GM10847 (cell line): ENCODE data around the gene ANO7.

Source experiments
- POLR2A ChIP-seq: IDR thresholded peaks from 2 replicates; pipeline ENCODE4 v1.6.1; 2011; ENCODE audit not compliant: insufficient read length; ENCODE audit errors: extremely low read depth

Gene ANO7

GRCh38 chr2:241225983-241226382 is 37.5 kb downstream of the ANO7 start:
- TF ChIP-seq POLR2A: no peak

- no peak for TF ChIP-seq POLR2A
Observed at GRCh38 chr2:241226723-241227572, 38.5 kb downstream of the ANO7 start.

- no peak for TF ChIP-seq POLR2A
Observed at GRCh38 chr2:241227594-241227993, 39.1 kb downstream of the ANO7 start.

DNA sequence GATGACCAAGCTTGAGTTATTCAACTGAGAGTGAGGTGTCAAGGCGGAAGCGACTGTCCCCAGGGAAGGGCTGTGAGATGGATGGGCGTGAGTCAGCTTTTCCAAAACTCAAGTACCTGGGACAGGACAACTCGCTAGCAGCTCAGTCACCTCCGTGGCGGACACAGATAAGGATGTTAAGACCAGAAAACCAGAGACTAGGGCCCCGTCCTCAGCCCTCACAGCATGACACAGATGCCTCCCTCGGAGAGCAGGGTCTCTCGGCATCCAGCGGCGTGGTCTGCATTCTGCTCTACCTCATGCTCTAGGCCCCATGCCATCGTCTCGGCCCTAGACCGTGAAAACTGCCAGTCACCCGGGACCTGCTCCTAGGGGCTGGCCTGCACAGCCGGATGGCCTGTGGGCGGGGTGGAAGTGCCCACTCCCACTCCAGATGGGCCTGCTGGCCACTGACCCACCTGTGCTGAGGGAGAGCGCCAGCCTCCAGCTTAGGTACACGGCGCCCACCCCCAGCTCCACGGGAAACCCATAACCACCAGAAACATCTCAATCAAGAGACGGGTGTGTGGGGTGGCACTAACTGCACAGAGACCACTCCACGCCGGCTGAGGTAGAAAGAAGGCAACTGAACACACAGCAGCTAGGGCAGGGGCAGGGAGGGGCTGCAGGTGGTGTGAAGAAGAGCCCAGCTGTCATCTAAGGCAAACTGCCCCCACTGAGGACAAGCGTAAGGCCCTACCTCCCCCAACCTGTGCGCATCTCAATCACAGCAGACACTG is 39.8 kb downstream of the ANO7 start:
- TF ChIP-seq POLR2A: no peak

DNA sequence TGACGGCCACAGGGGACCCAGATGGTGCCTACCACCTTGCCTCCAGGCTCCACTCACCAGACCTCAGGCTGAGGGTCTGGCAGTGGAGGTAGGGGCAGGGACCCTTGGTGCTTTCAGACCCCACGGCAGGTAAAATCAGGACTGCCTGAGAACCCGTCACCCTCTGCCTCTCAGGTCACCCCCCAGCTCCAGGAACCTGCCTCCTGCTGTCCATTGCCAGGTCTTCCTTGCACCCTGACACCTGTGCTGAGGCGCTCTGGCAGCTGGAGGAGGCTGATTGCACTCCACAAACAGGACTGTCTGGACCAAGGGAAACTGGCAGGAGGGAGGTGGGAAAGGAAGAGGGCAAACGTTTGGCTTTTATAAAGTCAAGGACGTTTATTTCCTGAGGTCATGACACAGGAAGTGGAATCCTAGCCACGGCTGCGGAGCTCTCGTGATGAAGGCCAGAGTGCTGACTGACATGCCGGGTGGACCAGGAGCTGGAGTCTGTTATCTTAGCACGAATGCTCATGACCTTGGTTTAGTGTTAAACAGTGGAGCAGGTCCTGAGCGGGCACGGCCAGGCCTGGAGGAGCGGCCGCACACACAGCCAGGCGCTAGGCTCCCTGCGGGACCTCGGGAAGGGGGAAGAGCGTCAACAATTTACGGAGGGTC is 40.5 kb downstream of the ANO7 start:
- no peak for TF ChIP-seq POLR2A

GRCh38 chr2:241229563-241230401 is 41.3 kb downstream of the ANO7 start:
- TF ChIP-seq POLR2A: no peak

DNA sequence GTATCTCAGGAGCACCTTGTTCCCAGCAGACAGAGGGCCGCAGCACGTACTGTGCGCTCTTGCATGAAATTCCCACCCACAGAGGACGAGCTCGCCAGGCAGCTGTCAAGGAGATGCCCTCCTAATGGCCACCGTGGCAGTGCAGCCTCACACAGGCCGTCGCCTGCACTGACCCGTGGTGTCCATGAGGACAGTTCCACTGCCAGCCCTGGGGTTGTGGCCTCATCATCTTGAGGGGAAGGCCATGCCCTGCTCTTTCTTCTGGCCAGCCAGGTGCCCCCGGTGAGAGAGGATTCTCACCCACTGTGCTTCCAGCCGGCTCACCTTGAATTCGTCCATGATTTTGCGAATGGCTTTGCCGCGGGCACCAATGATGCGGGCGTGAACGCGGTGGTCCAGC is 42.0 kb downstream of the ANO7 start:
- no peak for TF ChIP-seq POLR2A

DNA sequence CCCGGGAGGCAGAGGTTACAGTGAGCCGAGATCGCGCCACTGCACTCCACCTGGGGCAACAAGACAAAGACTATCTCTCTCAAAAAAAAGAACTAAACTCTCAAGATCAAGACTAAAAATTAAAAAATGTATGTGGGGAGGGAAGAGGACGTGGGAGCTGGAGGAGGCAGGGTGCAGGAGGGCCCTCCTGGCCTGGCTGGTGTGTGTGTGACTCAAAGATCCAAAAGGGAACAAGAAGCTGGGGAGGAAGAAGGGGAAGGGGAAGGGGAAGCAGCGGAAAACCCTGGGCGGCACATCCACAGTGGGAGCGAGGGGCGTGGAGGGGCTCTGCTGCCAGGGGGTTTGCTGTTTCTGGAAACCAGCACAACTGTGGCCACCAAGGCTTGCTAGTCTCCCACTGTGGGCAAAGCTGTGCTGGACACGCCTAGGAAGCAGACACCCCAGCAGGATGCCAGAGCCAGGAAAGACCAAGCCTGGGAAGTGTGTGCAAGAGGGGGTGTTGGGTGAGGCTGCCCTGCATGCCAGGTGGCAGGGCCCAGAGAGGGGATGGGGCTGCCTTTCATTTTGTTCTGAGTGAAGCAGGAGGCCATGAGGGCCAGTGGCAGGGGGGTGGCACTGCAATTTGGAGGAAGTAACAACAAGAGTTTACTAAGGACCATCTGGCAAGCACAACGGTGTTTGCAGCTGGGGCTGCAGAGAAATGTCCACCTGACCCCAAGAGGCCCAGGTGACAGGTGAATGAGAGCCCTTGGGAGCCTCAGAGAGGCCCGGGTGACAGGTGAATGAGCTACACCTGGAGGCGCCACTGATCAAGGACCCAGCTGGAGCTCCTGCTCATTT is 44.5 kb downstream of the ANO7 start:
- TF ChIP-seq POLR2A: no peak

- TF ChIP-seq POLR2A: no peak
Observed at GRCh38 chr2:241234066-241234790, 45.8 kb downstream of the ANO7 start.

DNA sequence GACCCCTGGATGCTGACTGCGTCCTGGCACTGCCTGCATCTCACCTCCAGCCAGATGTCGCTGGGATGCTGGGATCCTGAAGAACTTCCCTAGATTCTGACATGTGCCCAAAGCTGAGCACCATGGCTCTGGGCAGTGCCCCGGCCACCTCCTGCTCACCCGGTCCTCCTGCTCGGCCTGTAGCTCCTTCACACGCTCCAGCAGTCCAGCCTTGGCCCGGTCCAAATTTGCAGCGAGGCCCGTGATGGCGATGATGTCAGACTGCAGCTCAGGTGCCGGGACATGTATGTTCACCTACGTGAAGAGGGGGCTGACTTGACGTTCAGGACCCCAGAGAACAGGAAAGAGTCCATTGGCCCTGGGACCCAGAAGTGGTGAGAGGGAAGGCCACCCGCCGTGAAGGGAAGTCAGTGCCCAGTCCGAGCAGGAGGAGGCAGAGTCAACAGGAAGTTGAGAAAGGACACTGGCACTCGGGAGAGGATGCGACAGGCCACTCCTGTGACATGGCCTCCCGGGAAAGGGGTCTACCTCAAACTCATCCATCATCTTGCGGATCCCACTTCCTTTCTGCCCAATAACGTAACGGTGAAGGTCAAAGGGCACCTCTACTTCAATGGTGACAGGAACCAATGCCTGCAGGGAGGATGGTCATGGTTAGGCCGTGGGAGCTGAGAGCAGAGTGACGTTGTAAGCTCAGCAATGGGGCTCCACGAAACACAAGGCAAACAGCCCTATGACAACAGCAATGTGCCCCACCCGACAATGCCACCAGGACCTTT is 46.7 kb downstream of the ANO7 start:
- TF ChIP-seq POLR2A: no peak

DNA sequence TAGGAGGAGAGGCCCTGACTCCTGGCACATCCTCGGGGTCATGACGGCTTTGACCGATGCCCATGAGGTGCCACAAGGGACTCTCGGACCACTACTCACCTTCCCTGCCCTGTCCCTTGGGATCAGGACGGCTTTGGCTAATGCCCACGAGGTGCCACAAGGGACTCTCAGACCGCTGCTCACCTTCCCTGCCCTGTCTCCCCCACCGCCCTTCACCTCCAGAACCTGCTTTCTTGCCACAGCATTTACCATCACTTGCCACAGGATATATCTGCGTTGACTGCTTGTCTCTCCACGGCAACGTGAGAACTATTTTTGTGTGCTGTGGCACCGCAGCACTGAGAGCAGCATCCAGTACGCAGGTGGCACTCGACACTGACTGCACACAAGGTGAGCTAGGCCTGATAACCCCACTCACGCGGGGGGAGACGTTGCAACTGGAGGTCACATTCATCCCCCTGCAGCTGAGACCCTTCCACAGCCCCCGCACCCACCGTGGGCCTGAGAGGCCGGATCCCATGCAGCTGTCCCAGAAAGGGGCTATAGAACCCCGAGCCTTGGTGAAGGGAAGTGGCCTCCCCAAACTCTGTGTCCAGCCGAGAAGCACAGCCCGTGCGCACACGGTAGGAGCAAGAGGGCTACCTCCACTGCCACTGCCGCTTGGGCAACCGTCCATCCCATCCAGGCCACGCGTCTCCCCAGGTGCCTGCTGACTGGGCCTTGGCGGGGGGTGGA is 47.5 kb downstream of the ANO7 start:
- no peak for TF ChIP-seq POLR2A

- no peak for TF ChIP-seq POLR2A
Observed at GRCh38 chr2:241237047-241237446, 48.6 kb downstream of the ANO7 start.
